Measurements from ENCODE around the gene AMPD3. TPM values are rescaled to one million over a fixed set of nuclear protein-coding genes. Genes with fewer than 3 reads are reported as not detected.

Gene AMPD3
- total RNA-seq, 1 experiment from 2014 or later: 5.9 TPM

DNA sequence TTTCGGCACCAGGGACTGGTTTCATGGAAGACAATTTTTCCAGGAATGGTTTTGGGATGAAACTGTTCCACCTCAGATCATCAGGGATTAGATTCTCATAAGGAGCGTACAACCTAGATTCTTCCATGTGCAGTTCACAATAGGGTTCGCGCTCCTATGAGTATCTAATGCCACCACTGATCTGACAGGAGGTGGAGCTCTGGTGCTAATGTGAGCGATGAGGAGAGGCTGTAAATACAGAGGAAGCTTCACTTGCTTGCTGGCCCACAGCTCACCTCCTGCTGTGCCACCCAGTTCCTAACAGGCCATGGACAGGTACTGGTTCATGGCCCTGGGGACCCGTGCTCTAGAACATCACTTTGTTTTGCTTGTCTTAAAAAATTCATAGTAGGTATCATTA lies 41.8 kb upstream of the AMPD3 start:
- H4K91ac ChIP-seq (ENCODE audit: insufficient read length, low read depth, low read length): no peak overlapping the region
- no peak overlapping the region for H2BK20ac ChIP-seq (ENCODE audit: low read depth, low read length, poor library complexity, severe bottlenecking)
- H2AFZ ChIP-seq (ENCODE audit: low read length): no peak overlapping the region
- H3T11ph ChIP-seq (ENCODE audit: low read length): no peak overlapping the region
- no peaks in the 10 kb centered on the region for H3K9me3 ChIP-seq (ENCODE audit: control insufficient read depth, low read depth, low read length)
- no peaks in the 10 kb centered on the region for H3K9me3 Mint-ChIP-seq
- no peak overlapping the region for H4K5ac ChIP-seq (ENCODE audit: insufficient read length, low read depth, low read length)
- TF ChIP-seq, protein P1, sequence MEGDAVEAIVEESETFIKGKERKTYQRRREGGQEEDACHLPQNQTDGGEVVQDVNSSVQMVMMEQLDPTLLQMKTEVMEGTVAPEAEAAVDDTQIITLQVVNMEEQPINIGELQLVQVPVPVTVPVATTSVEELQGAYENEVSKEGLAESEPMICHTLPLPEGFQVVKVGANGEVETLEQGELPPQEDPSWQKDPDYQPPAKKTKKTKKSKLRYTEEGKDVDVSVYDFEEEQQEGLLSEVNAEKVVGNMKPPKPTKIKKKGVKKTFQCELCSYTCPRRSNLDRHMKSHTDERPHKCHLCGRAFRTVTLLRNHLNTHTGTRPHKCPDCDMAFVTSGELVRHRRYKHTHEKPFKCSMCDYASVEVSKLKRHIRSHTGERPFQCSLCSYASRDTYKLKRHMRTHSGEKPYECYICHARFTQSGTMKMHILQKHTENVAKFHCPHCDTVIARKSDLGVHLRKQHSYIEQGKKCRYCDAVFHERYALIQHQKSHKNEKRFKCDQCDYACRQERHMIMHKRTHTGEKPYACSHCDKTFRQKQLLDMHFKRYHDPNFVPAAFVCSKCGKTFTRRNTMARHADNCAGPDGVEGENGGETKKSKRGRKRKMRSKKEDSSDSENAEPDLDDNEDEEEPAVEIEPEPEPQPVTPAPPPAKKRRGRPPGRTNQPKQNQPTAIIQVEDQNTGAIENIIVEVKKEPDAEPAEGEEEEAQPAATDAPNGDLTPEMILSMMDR (conservative IDR thresholded peaks at IDR 0.05): no peak; the same call in 2 of the 3 replicates
- no peak overlapping the region for H3K4ac ChIP-seq (ENCODE audit: low read depth, low read length)
- H2AK5ac ChIP-seq (ENCODE audit: insufficient read length, low read length): no peak overlapping the region
- H3K27ac Mint-ChIP-seq: no peak overlapping the region
- H3K14ac ChIP-seq (ENCODE audit: insufficient read depth, low read length): no peak overlapping the region
- no peaks in the 10 kb centered on the region; a peak in 1 of 7 replicates for H3K36me3 Mint-ChIP-seq (ENCODE audit: insufficient read depth in 1 of 3, low read depth in 3 of 3)
- H2BK15ac ChIP-seq (ENCODE audit: low read depth, low read length): no peak overlapping the region
- no peak overlapping the region for H2BK12ac ChIP-seq (ENCODE audit: insufficient read length, low read depth, low read length)
- H3K27me3 Mint-ChIP-seq (ENCODE audit: low read depth): 0 out of 2 replicates have a peak, but pooled peaks cover 1% of the 10 kb centered on the region
- no peaks in the 10 kb centered on the region for H3K27me3 ChIP-seq (ENCODE audit: insufficient read depth, low read length)
- H4K8ac ChIP-seq (replicated peaks; ENCODE audit: insufficient read length, low read depth, low read length): no peak overlapping the region
- no peak overlapping the region for H2BK5ac ChIP-seq (ENCODE audit: insufficient read length, low read length)
- H2BK120ac ChIP-seq (ENCODE audit: low read depth, low read length, poor library complexity, severe bottlenecking): no peak overlapping the region
- WGBS (ENCODE audit: extremely low coverage, insufficient read length, low lambda C conversion rate): no CpG with 5 or more reads among the region's 6 CpGs
- no peaks in the 10 kb centered on the region for H3K79me2 ChIP-seq (ENCODE audit: insufficient read depth, low read length)
- H4K20me1 ChIP-seq (ENCODE audit: control insufficient read depth, insufficient read depth, insufficient read length): no peaks in the 10 kb centered on the region
- H3K4me3 Mint-ChIP-seq: no peak overlapping the region
- no peak overlapping the region for H3K23ac ChIP-seq (ENCODE audit: insufficient read length, low read depth, low read length)
- no peak overlapping the region for H3K18ac ChIP-seq (ENCODE audit: insufficient read length, low read depth, low read length)
- peaks cover 2 to 9% of the 10 kb centered on the region in 2 experiments; a peak in 2 of 4 replicates for H3K4me1 Mint-ChIP-seq
- H3K56ac ChIP-seq (ENCODE audit: insufficient read length, low read depth, low read length): no peak overlapping the region
- DNase-seq: no peak
- H3K4me1 ChIP-seq (ENCODE audit: insufficient read depth, low read length): no peaks in the 10 kb centered on the region
- H3K23me2 ChIP-seq (ENCODE audit: insufficient read length, low read depth, low read length, poor library complexity, severe bottlenecking): no peaks in the 10 kb centered on the region
- H3K27ac ChIP-seq (ENCODE audit: insufficient read length, low read depth, low read length): no peak overlapping the region
- no peak overlapping the region for H3K9ac ChIP-seq (ENCODE audit: extremely low read depth, insufficient read length, low read length)
- no peak overlapping the region for H3K4me2 ChIP-seq (ENCODE audit: insufficient read depth, insufficient read length, low read length)
- no peaks in the 10 kb centered on the region for H3K79me1 ChIP-seq (ENCODE audit: insufficient read depth, low read depth, low read length, poor library complexity, severe bottlenecking)
